Measurements from ENCODE around the gene SERPINA12. TPM values are rescaled to one million over a fixed set of nuclear protein-coding genes. Genes with fewer than 3 reads are reported as not detected.

The SERPINA12 gene
- total and polyA plus RNA-seq, 2 of the 13 experiments (the other 11 are each of a cell fraction or from before 2014, with no cell fraction given), result 0.08 TPM; not detected in 1

DNA sequence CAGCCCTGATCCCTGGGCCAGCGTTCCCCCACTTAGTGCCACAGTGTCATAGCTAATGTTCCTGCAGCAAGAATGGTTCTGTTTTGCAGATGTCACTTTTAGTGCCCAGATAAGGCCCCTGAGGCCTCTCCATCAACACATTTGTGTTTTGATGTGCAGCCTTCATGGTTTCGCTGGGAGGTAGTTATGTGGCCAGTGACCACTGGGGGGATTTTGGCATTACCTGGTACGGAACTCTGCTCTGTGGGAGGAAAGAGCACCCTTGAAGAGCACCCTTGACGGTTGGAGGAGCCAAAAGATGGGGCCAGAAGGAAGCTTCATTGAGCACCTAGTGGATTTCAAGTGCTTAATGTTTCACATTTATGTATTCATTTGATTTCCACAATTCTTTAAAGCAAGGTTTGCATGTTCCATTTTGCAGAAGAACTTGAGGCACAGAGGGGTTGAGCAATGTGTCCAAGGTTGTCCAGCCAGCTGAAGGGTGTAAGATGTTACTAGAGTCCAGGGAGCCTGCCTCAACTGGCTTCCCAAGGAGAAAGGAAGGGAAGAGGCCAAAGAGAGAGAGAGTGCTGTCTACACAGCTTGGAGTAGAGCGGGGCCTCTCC lies 69.7 kb downstream of the SERPINA12 start (continued):
- TF ChIP-seq RARG (CRISPR knock-in tag; IDR thresholded peaks at IDR 0.05; ENCODE audit: low read depth) (no peak), ZNF484 (CRISPR knock-in tag; IDR thresholded peaks at IDR 0.05; ENCODE audit: borderline replicate concordance, low read depth) (no peak), PHF8 (CRISPR knock-in tag; IDR thresholded peaks at IDR 0.05) (no peak)

Other genes starting within 250 kb of the SERPINA12 start
- gene SERPINA10, start 216.2 kb downstream of the SERPINA12 start, total RNA-seq (2016; rRNA removed; fragmentation: Illumina TruSeq; extraction: Trizol), result 12.1 and 20.1 TPM in 2 replicates
- gene SERPINA10, start 216.2 kb downstream of the SERPINA12 start, polyA plus RNA-seq (2011; rRNA removed), result 17.3 and 20.2 TPM in 2 replicates
- gene SERPINA6, start 186.1 kb downstream of the SERPINA12 start, total RNA-seq (2016; rRNA removed; fragmentation: Illumina TruSeq; extraction: Trizol), result 144 and 260 TPM in 2 replicates
- gene SERPINA6, start 186.1 kb downstream of the SERPINA12 start, polyA plus RNA-seq (2011; rRNA removed), result 333 and 391 TPM in 2 replicates
- 0.24 TPM in 1 of 2 replicates, not detected in the other for gene SERPINA2, start 142.8 kb downstream of the SERPINA12 start, total RNA-seq (2016; rRNA removed; fragmentation: Illumina TruSeq; extraction: Trizol)
- gene SERPINA2, start 142.8 kb downstream of the SERPINA12 start, polyA plus RNA-seq (2011; rRNA removed), result 0.08 TPM in 1 of 2 replicates, not detected in the other
- 2,013 and 3,266 TPM in 2 replicates for gene SERPINA1, start 120.9 kb downstream of the SERPINA12 start, total RNA-seq (2016; rRNA removed; fragmentation: Illumina TruSeq; extraction: Trizol)
- gene SERPINA1, start 120.9 kb downstream of the SERPINA12 start, polyA plus RNA-seq (2011; rRNA removed), result 11,015 and 14,177 TPM in 2 replicates
- 9.8 and 21.2 TPM in 2 replicates for gene SERPINA11, start 56.7 kb downstream of the SERPINA12 start, total RNA-seq (2016; rRNA removed; fragmentation: Illumina TruSeq; extraction: Trizol)
- gene SERPINA11, start 56.7 kb downstream of the SERPINA12 start, polyA plus RNA-seq (2011; rRNA removed), result 131 and 142 TPM in 2 replicates
- gene SERPINA9, start 33.3 kb downstream of the SERPINA12 start, total RNA-seq (2016; rRNA removed; fragmentation: Illumina TruSeq; extraction: Trizol), result not detected in 2 replicates
- gene SERPINA9, start 33.3 kb downstream of the SERPINA12 start, polyA plus RNA-seq (2011; rRNA removed), result 0.12 and 0.21 TPM in 2 replicates
- gene SERPINA4, start 52.0 kb upstream of the SERPINA12 start, total RNA-seq (2016; rRNA removed; fragmentation: Illumina TruSeq; extraction: Trizol), result 17.2 and 39.1 TPM in 2 replicates
- 57.8 and 82.7 TPM in 2 replicates for gene SERPINA4, start 52.0 kb upstream of the SERPINA12 start, polyA plus RNA-seq (2011; rRNA removed)
- 237 and 498 TPM in 2 replicates for gene SERPINA5, start 72.0 kb upstream of the SERPINA12 start, total RNA-seq (2016; rRNA removed; fragmentation: Illumina TruSeq; extraction: Trizol)
- gene SERPINA5, start 72.0 kb upstream of the SERPINA12 start, polyA plus RNA-seq (2011; rRNA removed), result 449 and 569 TPM in 2 replicates
- gene SERPINA3, start 102.9 kb upstream of the SERPINA12 start, total RNA-seq (2016; rRNA removed; fragmentation: Illumina TruSeq; extraction: Trizol), result 433 and 825 TPM in 2 replicates
- 2,200 and 3,367 TPM in 2 replicates for gene SERPINA3, start 102.9 kb upstream of the SERPINA12 start, polyA plus RNA-seq (2011; rRNA removed)

Measured in HepG2 (cell line).